K562 (cell line): ENCODE results near the gene SV2C. TPM values are rescaled to one million over a fixed set of nuclear protein-coding genes. Genes with fewer than 3 reads are reported as not detected.

ENCODE experiments used
- ATAC-seq: fragments of 200-7000 bp; cut with Tn5 transposase; 3 replicates; pipeline ENCODE4 v1.9.1; 2020; ENCODE audit warnings: moderate library complexity
- BruUV-seq: library from RNA; stranded (reverse); fragments of 400-500 nt; replicated peaks from 2 replicates; lab custom pipeline; 2021; lab: Mats Ljungman, UMichigan
- CTCF ChIA-PET: fragments of 300-600 bp; formaldehyde crosslinking; extraction: SDS; loops from one replicate; lab custom pipeline; 2021; ENCODE audit warnings: low intra/inter-chr PET ratio; lab: Yijun Ruan, JAX
- POLR2A ChIA-PET: fragments of 300-600, 350-650 bp; sonication (Branson Sonifier 250); formaldehyde crosslinking; extraction: SDS; loops from one replicate; lab custom pipeline; 2021; ENCODE audit warnings: antibody characterized with exemption, inconsistent platforms; lab: Yijun Ruan, JAX
- DNase-seq, 4 experiments: peaks; one replicate each; pipeline versions ENCODE4 v3.0.0 to v3.0.0-alpha.2; 2011 to 2018; ENCODE audit warnings: low spot score in 3 of 4, mixed read lengths in 3 of 4; ENCODE audit errors: extremely low read depth in 1 of 4
- FAIRE-seq: peaks from 2 replicates; lab custom pipeline; 2011; peaks lifted over from hg19 to GRCh38; lab: Jason Lieb, UNC
- H2AFZ ChIP-seq: 2 replicates; pipeline ENCODE4 v1.6.0; 2011; ENCODE audit warnings: low read depth, low read length, control low read depth, inconsistent platforms
- H3K27ac ChIP-seq: fragments of 200-600 bp; 3 replicates; pipeline ENCODE4 v1.8.0; 2011; ENCODE audit warnings: low read depth, mild to moderate bottlenecking, control low read depth, inconsistent platforms, low read length, moderate library complexity, mixed read lengths; ENCODE audit errors: extremely low read depth
- H3K27me3 ChIP-seq, 2 experiments: fragments of 300-600 bp in 1 of 2; 2 replicates in 1 of 2; 3 replicates in 1 of 2; pipeline versions ENCODE4 v1.6.0 to v1.8.0; 2011; ENCODE audit warnings: inconsistent platforms in 2 of 2, low read length in 2 of 2, mild to moderate bottlenecking in 1 of 2, mixed read lengths in 1 of 2, moderate library complexity in 1 of 2; ENCODE audit not compliant: control insufficient read depth in 2 of 2, insufficient read depth in 2 of 2
- H3K36me3 ChIP-seq: fragments of 300-600 bp; 3 replicates; pipeline ENCODE4 v1.8.0; 2011; ENCODE audit warnings: mild to moderate bottlenecking, low read length, inconsistent platforms; ENCODE audit not compliant: control insufficient read depth, insufficient read depth
- H3K4me1 ChIP-seq, 2 experiments: fragments of 200-600 bp in 1 of 2; replicated peaks in 1 of 2; 2 replicates in 1 of 2; 3 replicates in 1 of 2; pipeline versions ENCODE4 v1.5.1 to v1.8.0; 2011; ENCODE audit warnings: inconsistent platforms in 2 of 2, low read length in 2 of 2, mild to moderate bottlenecking in 1 of 2, mixed read lengths in 1 of 2, moderate library complexity in 1 of 2; ENCODE audit not compliant: control insufficient read depth in 2 of 2, insufficient read depth in 2 of 2
- H3K4me2 ChIP-seq: 2 replicates; pipeline ENCODE4 v1.6.1; 2011; ENCODE audit warnings: low read length, control low read depth, inconsistent platforms, mixed read lengths; ENCODE audit not compliant: insufficient read depth
- H3K4me3 ChIP-seq: fragments of 200-600 bp; sonication (generic), shearing (Covaris generic); 2 replicates; pipeline ENCODE4 v1.5.1; 2016; ENCODE audit warnings: control low read depth, inconsistent platforms
- H3K79me2 ChIP-seq: fragments of 200-600 bp; 3 replicates; pipeline ENCODE4 v1.8.0; 2011; ENCODE audit warnings: low read length, inconsistent platforms; ENCODE audit not compliant: control insufficient read depth, insufficient read depth
- H3K9ac ChIP-seq, 2 experiments: 2 replicates each; pipeline versions ENCODE4 v1.6.0 to v1.6.1; 2011; ENCODE audit warnings: low read depth in 2 of 2, low read length in 2 of 2, control low read depth in 1 of 2, inconsistent platforms in 1 of 2, mild to moderate bottlenecking in 1 of 2, mixed read lengths in 1 of 2; ENCODE audit not compliant: insufficient read depth in 1 of 2
- H3K9me1 ChIP-seq: one replicate; pipeline ENCODE4 v1.6.0; 2011; ENCODE audit warnings: inconsistent platforms, mild to moderate bottlenecking, low read length, moderate library complexity; ENCODE audit not compliant: control insufficient read depth, insufficient read depth
- H3K9me3 ChIP-seq: replicated peaks from 2 replicates; pipeline ENCODE4 v1.5.1; 2011; ENCODE audit warnings: low read depth, low read length, inconsistent platforms; ENCODE audit not compliant: control insufficient read depth, insufficient read depth
- H4K20me1 ChIP-seq: replicated peaks from 2 replicates; pipeline ENCODE4 v1.6.1; 2011; ENCODE audit warnings: low read length, inconsistent platforms, mixed read lengths; ENCODE audit not compliant: control insufficient read depth, insufficient read depth
- ARNT ChIP-seq, 2 experiments: fragments of 450-650 bp; IDR thresholded peaks; 2 replicates each; pipeline ENCODE4 v1.6.1; 2016; ENCODE audit warnings: mild to moderate bottlenecking in 1 of 2
- CBX5 ChIP-seq: IDR thresholded peaks from 2 replicates; pipeline ENCODE4 v1.6.1; 2014; ENCODE audit warnings: low read depth, borderline replicate concordance
- CHD2 ChIP-seq: IDR thresholded peaks from 2 replicates; pipeline ENCODE4 v1.6.1; 2011; ENCODE audit warnings: low read depth, low read length
- FUS ChIP-seq: fragments of 200-400 bp; formaldehyde crosslinking; optimal IDR thresholded peaks from 2 replicates; pipeline ENCODE3; 2017; ENCODE audit warnings: low read depth, low read length
- HDAC3 ChIP-seq: fragments of 450-650 bp; IDR thresholded peaks from 2 replicates; pipeline ENCODE4 v1.6.1; 2018; ENCODE audit warnings: borderline replicate concordance, mild to moderate bottlenecking, moderate library complexity; ENCODE audit not compliant: partially characterized antibody
- HNRNPK ChIP-seq: fragments of 200-400 bp; formaldehyde crosslinking; IDR thresholded peaks from one replicate; pipeline ENCODE4 v1.6.1; 2018; ENCODE audit warnings: mild to moderate bottlenecking, low read depth, low read length; ENCODE audit not compliant: poor library complexity, severe bottlenecking
- MAFF ChIP-seq: IDR thresholded peaks from 2 replicates; pipeline ENCODE4 v1.6.1; 2012; ENCODE audit warnings: low read length, improper control_type of control experiment
- SAFB ChIP-seq: fragments of 200-400 bp; formaldehyde crosslinking; IDR thresholded peaks from 2 replicates; pipeline ENCODE4 v1.6.1; 2017; ENCODE audit warnings: low read depth, low read length, borderline replicate concordance
- SNIP1 ChIP-seq: fragments of 450-650 bp; IDR thresholded peaks from 2 replicates; pipeline ENCODE4 v1.7.1; 2017; ENCODE audit warnings: low read depth, mild to moderate bottlenecking
- STAT5A ChIP-seq: IDR thresholded peaks from 2 replicates; pipeline ENCODE4 v1.6.1; 2012; ENCODE audit warnings: low read length, inconsistent platforms, borderline replicate concordance
- TEAD1 ChIP-seq, 2 experiments: fragments of 450-650 bp in 1 of 2; sonication (generic) in 1 of 2; formaldehyde crosslinking; IDR thresholded peaks; 2 replicates each; pipeline versions ENCODE4 v1.4.0 to v1.8.0; 2020 to 2022; ENCODE audit warnings: mild to moderate bottlenecking in 2 of 2, missing genetic modification reagents in 1 of 2
- XRCC4 ChIP-seq: IDR thresholded peaks from one replicate; pipeline ENCODE4 v1.6.1; 2011; ENCODE audit not compliant: insufficient read depth, insufficient read length; ENCODE audit errors: extremely low read depth
- ZFP1 ChIP-seq: fragments of 450-650 bp; formaldehyde crosslinking; IDR thresholded peaks from 2 replicates; pipeline ENCODE4 v1.4.0; 2020; ENCODE audit warnings: mild to moderate bottlenecking, mixed read lengths
- ZNF398 ChIP-seq: fragments of 250-450 bp; sonication (Bioruptor Pico); IDR thresholded peaks from 2 replicates; pipeline ENCODE4 v1.8.0; 2021; ENCODE audit warnings: moderate library complexity, mild to moderate bottlenecking, inconsistent platforms
- ZNF444 ChIP-seq: fragments of 250-450 bp; sonication (Bioruptor Pico); IDR thresholded peaks from 2 replicates; pipeline ENCODE4 v1.4.0; 2020; ENCODE audit warnings: mild to moderate bottlenecking, moderate library complexity
- ZNF551 ChIP-seq: fragments of 250-450 bp; sonication (Bioruptor Pico); IDR thresholded peaks from 2 replicates; pipeline ENCODE4 v1.5.0; 2021; ENCODE audit warnings: mild to moderate bottlenecking, moderate library complexity
- WGBS: fragments of 100-300 bp; shearing (Covaris generic); methylation state at CpG from one replicate; pipeline ENCODE4 v1.1.6; 2016; ENCODE audit warnings: low coverage, mixed read lengths; ENCODE audit not compliant: insufficient coverage; ENCODE audit errors: missing lambda C conversion rate; 5-methylcytosine and 5-hydroxymethylcytosine counted together
- in situ Hi-C: fragments of 300-500 bp; cut with MboI; formaldehyde crosslinking; loops from 4 replicates; pipeline ENCODE4 v1.15.0; 2018; ENCODE audit warnings: inconsistent platforms, mixed read lengths
- intact Hi-C: fragments of 100-400 bp; cut with micrococcal nuclease; formaldehyde crosslinking; loops from 2 replicates; pipeline ENCODE4 v1.14.2; 2022
- polyA plus RNA-seq, 8 experiments: library from polyadenylated mRNA; depleted of rRNA in 4 of 8; stranded (reverse) in 5 of 8; unstranded in 3 of 8; fragments of >200 nt; fragmentation: Nextera tagmentation in 2 of 8; fragmentation: Illumina TruSeq in 1 of 8; extraction: Ambion mirVana in 2 of 8; extraction: Trizol in 1 of 8; gene quantifications; 2 replicates each; pipeline versions ENCODE4 v1.2.1 to v1.2.3, GENCODE V29; 2011 to 2014; ENCODE audit warnings: inconsistent platforms in 1 of 8, missing spikeins in 1 of 8
- total RNA-seq, 7 experiments: library from RNA; depleted of rRNA in 6 of 7; stranded (reverse); fragments of >200 nt in 6 of 7; fragmentation: Illumina TruSeq in 2 of 7; extraction: Trizol in 2 of 7; gene quantifications; 2 replicates each; pipeline versions ENCODE4 v1.2.1 to v1.2.3, GENCODE V29; 2011 to 2021; ENCODE audit warnings: low replicate concordance in 1 of 7
- TF ChIP-seq, protein P1 (sequence below): fragments of 250-450 bp; sonication (Bioruptor Pico); IDR thresholded peaks from 2 replicates; pipeline ENCODE4 v1.5.0; 2020; ENCODE audit warnings: mild to moderate bottlenecking

The SV2C gene
- total and polyA plus RNA-seq, 9 of the 15 experiments (the other 6 are each of a cell fraction or from before 2014, with no cell fraction given), result 0.05 TPM; not detected in 8

DNA sequence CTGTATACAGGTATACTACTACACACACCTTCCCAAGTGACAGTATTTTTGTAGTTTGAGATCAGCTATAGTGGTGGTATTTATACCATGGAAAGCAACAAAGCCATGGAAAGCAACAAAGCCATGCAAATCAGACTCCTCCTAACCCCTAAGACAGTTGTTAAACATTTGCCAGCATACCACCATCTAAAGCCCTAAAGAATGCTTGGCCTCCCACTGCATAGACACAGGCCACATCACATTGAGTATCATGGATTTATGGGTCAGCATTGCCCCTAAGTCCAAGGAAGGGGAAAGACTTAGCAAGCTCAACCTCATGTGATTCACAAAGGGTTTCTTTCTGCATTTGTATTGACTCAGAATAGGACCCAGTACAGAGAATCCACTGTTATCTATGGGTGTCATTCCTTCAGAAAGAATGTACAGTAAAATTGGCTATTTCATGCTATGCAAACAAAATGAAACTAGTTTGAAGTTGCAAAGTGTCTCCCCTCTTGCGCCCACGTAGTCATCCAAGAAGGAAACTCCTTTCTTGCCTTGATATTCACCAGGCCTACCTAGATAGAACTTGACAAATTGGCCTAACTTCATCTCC, 249.5 kb downstream of the SV2C start:
- POLR2A ChIA-PET, result interaction anchor here (2.2 kb wide), 1 partner anchor 13 kb away, joined by 12 read pairs; no protein-coding TSS in a partner anchor
- Histone ChIP-seq H3K9me3 (no peaks in the 10 kb centered on the region), H3K4me2 (no peak overlapping the region), H3K36me3 (no peaks in the 10 kb centered on the region), H2AFZ (no peak overlapping the region; the same call in 1 of the 2 replicates), H3K79me2 (no peaks in the 10 kb centered on the region), H3K4me1 (peaks cover 9 to 17% of the 10 kb centered on the region in 2 experiments), H4K20me1 (no peaks in the 10 kb centered on the region), H3K9ac (no peak overlapping the region), H3K27ac (no peak overlapping the region), H3K27me3 (0 out of 5 replicates have a peak, but pooled peaks cover 0 to 7% of the 10 kb centered on the region in 2 experiments), H3K9me1 (no peaks in the 10 kb centered on the region), H3K4me3 (no peak overlapping the region)
- no peak for ATAC-seq
- 61% methylated on average over 2 of the region's 2 CpGs for WGBS
- DNase-seq, result no peak
- no peak for FAIRE-seq
- no TSS peak for BruUV-seq
- TF ChIP-seq XRCC4, result no peak
- TF ChIP-seq HDAC3, result no peak
- TF ChIP-seq SAFB, result no peak
- TF ChIP-seq ZNF444, result no peak
- TF ChIP-seq ZNF551, result no peak
- TF ChIP-seq TEAD1 (CRISPR knock-in tag; IDR thresholded peaks at IDR 0.05), result no peak
- TF ChIP-seq, protein P1, sequence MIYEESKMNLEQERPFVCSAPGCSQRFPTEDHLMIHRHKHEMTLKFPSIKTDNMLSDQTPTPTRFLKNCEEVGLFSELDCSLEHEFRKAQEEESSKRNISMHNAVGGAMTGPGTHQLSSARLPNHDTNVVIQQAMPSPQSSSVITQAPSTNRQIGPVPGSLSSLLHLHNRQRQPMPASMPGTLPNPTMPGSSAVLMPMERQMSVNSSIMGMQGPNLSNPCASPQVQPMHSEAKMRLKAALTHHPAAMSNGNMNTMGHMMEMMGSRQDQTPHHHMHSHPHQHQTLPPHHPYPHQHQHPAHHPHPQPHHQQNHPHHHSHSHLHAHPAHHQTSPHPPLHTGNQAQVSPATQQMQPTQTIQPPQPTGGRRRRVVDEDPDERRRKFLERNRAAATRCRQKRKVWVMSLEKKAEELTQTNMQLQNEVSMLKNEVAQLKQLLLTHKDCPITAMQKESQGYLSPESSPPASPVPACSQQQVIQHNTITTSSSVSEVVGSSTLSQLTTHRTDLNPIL (CRISPR knock-in tag), result no peak
- no peak for TF ChIP-seq ARNT (IDR thresholded peaks at IDR 0.05)
- no peak for TF ChIP-seq STAT5A
- TF ChIP-seq ZNF398 (CRISPR knock-in tag), result no peak
- TF ChIP-seq SNIP1, result no peak
- TF ChIP-seq CBX5, result no peak
- TF ChIP-seq FUS, result no peak
- TF ChIP-seq CHD2, result no peak
- no peak for TF ChIP-seq MAFF
- TF ChIP-seq ZFP1 (CRISPR knock-in tag), result no peak
- no peak for TF ChIP-seq HNRNPK
- CTCF ChIA-PET, result no interaction called here
- intact Hi-C loops (loop anchor here (5.0 kb wide), 1 partner anchor 40 kb away; no protein-coding TSS in a partner anchor), in situ Hi-C loops (no loop called here)
